ENCODE measurements around the gene ITGA8.

Gene ITGA8

DNA sequence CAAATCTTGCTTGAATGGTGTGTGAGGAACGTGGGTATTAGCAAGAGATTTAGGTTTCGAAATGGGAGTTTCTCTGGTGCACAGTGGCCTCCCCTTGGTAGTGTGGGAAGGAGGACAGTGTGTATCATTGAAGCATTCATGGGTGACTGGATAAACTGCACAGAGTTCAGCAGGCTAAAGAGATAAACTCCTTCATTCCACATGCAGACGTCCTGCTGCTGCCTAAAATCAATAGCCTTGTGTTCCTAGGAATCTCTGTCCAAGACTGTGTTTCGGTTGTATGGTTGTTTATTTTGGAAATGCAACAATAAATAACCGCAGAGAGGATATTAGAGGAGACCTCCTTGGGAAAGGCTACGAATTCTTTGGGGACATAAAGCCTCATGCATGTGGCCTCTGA, 247.7 kb downstream of the ITGA8 start:
- DNase-seq (ENCODE audit: low read depth in 2 of 2, low spot score in 1 of 2) = no peak

DNA sequence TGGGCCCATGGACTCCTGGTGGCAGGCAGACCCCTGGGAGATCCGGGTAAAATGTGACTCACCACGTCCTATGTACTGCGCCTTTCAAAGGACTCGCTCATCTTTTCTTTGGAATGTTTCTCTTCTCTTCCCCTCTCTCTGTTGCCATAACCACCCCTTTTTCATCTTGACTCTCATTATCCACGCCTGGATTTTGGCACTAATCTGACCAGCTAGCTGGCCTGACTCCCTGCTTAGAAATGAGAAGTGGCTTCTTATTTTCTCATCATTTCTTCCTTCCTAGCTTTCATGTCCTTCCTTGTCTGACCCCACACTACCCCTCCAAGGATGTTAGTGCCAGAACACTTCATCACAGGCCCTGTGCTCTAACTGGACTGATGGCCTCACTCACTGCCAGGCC, 250.6 kb downstream of the ITGA8 start:
- no peak for DNase-seq (ENCODE audit: low read depth in 2 of 2, low spot score in 1 of 2)

DNA sequence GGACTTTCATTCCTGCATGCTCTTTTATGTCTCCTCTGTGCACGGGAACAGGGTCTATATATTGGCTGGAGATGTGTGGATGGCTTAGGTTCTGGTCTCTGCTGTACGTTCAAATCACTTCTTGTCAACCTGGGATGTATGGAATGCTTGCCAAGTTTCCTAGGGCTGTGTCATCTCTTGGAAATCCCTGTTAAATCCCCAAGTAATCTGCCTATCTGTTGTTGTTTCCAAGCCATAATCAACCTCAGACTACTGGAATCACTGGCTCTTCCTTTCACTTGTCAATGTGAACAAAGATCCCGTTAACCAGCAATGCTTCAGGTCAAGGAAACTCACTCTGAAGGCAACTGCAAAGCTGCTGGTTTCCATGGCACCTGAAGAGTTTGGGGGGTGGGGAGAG, 255.3 kb downstream of the ITGA8 start:
- no peak for DNase-seq (ENCODE audit: low read depth in 2 of 2, low spot score in 1 of 2)

Data from stimulated activated CD8-positive, alpha-beta memory T cell treated with anti-CD3 and anti-CD28 coated beads, Interleukin-4, amount 100 ng/mL, for 4 hours (primary cell).